HG03457 (cell line): Measurements from ENCODE around the gene BLOC1S3.
"Not testable (repeated sequence)": the region's sequence is repeated elsewhere in the genome, so short reads cannot be mapped to it uniquely, and the experiment has no call there.

Experiments used
- ATAC-seq: cut with Tn5 transposase; IDR thresholded peaks from one replicate; pipeline ENCODE4 v1.9.1; 2021; ENCODE audit warnings: moderate number of reproducible peaks; ENCODE audit not compliant: unreplicated experiment

Gene BLOC1S3

GRCh38 chr19:45217957-45218334, 39.4 kb downstream of the BLOC1S3 start:
- ATAC-seq = no peak

- ATAC-seq = no peak
These were observed 39.8 kb downstream of the BLOC1S3 start for GRCh38 chr19:45218426-45218825.

GRCh38 chr19:45218911-45219743, 40.5 kb downstream of the BLOC1S3 start:
- ATAC-seq = no peak

GRCh38 chr19:45222724-45223123, 44.1 kb downstream of the BLOC1S3 start:
- no peak for ATAC-seq

GRCh38 chr19:45223879-45224278, 45.3 kb downstream of the BLOC1S3 start:
- ATAC-seq = no peak

GRCh38 chr19:45224645-45225044, 46.1 kb downstream of the BLOC1S3 start:
- ATAC-seq = no peak

- not testable (repeated sequence) for ATAC-seq
These were observed 50.5 kb downstream of the BLOC1S3 start for GRCh38 chr19:45229056-45229455.
